Myocyte (in vitro differentiated cells): ENCODE measurements around the gene ARAP1. TPM values are rescaled to one million over a fixed set of nuclear protein-coding genes. Genes with fewer than 3 reads are reported as not detected.
A peak's percentile ranks its signal among the peaks of the same experiment; 100 is the strongest.
"Not testable (repeated sequence)": the region's sequence is repeated elsewhere in the genome, so short reads cannot be mapped to it uniquely, and the experiment has no call there.

Source experiments
- DNase-seq: peaks from one replicate; pipeline ENCODE4 v3.0.0-alpha.2; 2012; ENCODE audit warnings: low read depth
- polyA plus RNA-seq: library from polyadenylated mRNA; unstranded; fragments of >200 nt; gene quantifications from one replicate; pipeline ENCODE4 v1.2.1, GENCODE V29; 2012; ENCODE audit warnings: missing spikeins
- total RNA-seq: library from RNA; depleted of rRNA; stranded (reverse); fragments of >200 nt; gene quantifications from 2 replicates; pipeline ENCODE4 v1.2.3, GENCODE V29; 2014

Gene ARAP1
- 52.2 and 62.2 TPM in 2 replicates for total RNA-seq
- polyA plus RNA-seq: 59.3 TPM

DNA sequence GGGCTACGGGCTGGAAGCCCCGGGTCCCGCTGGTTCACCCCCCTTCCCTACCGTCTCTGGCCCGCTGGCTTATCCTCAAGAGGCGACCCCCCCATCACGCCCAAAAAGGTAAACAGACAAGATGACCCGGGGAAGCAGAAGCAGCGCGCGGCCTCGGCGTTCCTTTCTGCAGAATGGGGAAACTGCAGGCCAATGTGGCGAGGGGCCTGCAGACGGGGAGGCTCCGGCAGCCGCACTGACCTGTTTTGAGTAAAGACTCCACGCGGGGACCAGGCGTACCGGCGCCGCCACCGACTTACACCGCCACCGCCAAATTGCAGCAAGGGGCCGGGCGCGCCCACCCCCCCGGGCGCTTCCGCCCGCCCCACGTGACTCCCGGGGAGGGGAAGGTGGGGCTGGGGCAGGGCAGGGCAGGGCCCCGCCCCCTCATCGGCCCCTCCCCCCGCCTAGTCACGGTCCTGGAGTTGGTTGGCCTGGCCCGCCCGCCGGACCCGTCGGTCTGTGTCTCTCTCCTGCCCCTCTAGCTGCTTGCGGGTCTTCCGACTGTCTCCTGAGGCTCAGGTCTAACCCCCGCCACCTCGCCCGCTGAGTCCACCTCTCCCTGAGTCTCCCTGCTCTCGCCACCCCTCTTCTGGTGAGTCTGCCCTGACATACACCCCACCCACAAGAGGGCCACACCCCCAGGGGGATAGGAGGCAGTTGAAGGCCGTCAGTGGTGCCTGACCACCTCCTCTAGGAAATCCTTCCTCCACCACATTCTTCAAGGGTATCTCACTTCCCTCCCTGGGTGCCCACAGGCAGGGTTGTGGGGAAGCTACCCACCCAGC, at the start of gene ARAP1:
ARAP1 (minus strand) TSS at position 321 of the 827 bp plus-strand sequence. CDS start 25,280 bp downstream, outside the sequence.
- DNase-seq: peak; percentile 40

DNA sequence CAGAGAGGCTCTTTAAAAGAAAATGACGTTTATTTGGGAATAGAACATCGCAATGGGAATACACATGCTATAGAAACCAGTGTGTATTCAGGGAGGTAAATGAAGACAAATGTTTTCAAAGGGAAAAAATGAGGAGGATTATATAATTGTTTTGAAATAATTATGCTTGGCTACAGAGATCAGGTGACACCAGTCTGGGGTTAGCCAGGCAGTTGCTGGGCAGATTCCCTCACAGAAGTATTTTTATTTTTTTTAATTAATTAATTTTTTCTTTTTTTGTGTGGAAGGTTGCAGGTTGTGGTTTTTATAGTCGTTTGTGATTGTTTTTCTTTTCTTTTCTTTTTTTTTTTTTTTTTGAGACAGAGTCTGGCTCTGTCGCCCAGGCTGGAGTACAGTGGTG, 47.2 kb upstream of the ARAP1 start:
- DNase-seq: no peak

DNA sequence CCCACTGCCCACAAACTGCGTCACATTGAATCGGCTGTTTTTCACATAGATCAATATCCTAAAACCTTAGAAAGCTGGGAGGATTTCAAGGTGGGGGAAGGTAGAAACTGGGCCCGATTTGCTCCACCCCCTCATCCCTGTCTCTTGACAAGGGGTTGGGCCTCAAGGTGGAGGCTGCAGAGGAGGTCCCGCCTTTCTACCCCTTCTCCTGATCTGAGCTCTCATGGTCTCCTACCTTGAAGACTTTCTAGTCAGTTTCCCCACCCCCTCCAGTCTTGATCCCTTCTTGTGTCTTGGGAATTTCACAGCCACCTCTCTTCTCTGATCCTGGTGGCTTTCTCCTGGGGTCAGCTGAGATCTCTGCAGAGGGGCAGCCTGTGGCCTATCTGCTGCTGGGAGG, 46.2 kb upstream of the ARAP1 start:
- no peak for DNase-seq

DNA sequence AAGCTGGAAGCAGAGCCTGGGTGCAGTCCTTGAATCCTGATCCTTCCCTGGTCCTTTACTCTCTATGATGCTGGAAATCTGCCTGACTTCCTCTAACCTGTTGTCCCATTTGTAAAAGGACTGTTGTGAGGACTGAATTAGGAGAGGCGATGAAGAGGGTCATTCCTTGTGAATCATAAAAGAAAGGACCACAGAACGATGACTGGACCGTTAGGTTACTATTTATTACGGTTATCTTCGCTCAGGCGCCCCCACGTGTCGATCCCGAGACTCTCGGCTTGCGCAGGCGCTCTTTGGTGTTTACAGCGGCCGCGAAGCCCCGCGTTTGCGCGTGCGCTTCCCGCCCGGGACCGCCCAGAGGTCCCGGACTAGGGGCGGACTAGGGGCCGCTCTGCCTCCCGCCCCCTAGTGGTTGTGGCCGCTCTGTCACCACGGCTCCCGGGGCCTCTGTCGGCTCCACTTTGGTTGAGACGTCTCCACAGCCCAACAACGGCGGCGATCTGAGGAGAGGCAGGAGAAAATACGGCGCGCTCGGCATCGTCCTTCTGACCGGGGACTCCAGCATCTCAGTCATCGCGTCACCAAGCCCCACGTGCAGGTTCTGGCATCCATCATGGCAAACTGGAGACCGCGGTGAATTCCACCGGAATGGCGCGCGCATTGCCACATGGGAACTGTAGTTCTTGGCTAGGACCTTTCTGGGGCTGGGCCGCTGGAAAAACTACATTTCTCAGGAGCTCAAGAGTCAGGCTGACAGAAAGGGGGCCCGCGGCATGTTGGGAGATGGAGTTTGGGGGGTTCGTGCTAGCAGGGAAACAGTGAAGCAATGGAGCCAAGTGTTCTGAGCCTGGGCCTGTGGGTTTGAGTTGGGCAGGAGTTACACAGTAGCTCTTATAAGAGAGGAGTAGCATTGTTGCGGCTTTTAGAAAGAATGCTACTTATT, 41.5 kb upstream of the ARAP1 start, which contains the start of gene STARD10:
STARD10 (minus strand) TSS at position 623 of the 943 bp plus-strand sequence. CDS start 12,866 bp downstream, outside the sequence.
- DNase-seq: peak; percentile 98

DNA sequence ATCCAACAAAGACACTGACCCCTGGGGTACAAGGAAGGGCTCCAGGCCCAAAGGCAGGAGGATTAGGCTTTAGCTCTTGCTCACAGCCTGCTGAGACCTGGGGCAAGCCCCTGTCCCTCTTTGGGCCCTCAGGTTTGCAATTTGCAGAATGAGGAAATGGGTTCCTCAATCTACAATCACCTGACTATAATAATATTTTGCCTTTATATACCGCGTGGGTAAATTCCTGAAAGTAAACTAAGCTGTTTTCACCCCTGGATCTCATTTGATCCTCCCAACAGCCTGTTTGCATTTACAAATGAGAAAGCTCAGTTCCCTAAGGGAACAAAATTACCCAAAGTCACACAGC, 40.8 kb upstream of the ARAP1 start:
- DNase-seq: no peak

DNA sequence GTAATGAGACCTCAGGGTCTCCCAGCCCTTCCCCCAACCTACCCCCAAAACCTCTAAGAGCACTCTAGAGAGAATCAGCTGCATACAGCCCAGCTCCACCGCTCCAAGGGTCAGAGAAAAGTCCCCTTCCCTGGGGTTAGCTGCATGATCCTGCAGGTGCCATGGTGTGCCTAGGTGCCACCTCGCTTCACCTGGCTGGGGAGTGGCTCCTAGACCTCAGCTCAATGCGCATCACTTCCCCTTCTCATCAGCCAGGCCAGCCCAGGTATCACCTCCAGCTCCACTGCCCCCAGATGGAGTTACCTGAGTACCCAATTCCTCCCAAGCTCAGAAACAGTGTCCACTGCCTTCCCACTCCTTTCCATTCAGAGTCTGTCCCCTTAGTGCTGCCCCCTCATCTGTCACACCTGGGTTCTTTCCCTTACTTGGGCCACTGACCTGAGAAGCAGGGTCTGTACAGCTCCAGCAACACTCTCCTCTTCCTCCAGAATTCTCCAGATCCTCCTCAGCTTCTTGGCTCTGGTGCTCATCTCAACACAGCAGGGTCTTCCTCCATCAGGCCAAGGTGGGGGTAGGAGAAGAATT, 40.3 kb upstream of the ARAP1 start:
- no peak for DNase-seq

DNA sequence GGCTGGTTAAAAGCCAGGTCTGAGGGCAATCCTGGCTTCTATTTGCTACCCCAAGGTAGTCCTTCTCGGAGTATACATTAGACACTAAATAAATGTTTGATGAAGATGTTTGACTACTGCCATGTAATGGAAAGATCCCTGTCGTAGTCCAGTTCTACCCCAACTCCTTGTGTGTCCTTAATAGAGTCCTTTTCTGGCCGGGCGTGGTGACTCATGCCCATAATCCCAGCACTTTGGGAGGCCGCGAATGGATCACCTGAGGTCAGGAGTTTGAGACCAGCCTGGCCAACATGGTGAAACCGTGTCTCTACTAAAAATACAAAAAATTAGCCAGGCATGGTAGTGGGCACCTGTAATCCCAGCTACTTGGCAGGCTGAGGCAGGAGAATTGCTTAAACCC, 39.0 kb upstream of the ARAP1 start:
- not testable (repeated sequence) for DNase-seq

DNA sequence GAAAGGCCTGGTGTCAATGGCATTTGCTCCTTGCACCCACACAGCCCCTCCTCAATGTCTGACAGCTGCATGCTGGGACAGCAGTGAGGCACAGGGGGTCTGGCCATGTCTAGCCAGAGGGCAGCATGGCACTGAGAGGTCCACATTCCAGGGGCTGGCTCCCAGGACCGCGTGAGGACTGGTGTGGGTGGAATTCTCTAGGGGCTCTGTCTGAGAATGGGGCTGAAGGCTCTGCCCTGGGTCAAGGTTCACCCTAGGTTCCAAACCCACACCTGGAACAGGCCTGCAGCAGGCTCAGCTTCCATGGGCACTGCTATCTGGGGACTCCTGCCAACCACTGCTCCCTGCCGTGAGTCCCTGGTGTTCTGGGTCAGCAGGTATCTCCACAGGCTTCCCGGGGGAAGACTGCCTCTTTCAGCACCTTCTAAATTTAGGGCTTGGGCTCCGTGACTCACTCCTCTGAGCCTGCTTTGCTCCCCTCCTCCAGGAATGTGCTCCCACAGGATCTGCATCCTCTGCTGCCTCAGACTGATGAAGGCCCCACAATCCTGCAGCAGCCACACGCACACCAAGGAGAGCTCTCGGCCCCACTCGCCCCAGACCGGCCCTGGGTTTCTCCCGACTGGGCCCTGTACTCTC, 37.4 kb upstream of the ARAP1 start:
- DNase-seq: peak; percentile 73

DNA sequence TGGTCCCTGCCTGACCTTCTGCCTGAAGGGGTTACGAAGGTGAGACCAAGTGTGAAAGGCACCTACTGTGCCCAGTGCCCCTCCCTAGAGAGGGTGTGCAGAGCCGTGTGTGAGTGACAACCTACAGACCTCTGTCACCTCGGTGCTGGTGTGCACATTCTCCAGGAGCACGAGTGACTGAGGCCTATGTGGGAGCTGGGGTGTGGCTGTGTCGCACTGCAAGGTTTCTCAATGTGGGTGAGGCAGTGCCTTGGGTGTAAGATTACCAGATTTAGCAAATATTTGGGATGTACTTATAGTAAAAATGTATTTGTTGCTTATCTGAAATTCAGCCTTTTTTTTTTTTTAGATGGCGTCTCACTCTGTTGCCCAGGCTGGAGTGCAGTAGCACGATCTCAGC, 36.0 kb upstream of the ARAP1 start:
- no peak for DNase-seq

DNA sequence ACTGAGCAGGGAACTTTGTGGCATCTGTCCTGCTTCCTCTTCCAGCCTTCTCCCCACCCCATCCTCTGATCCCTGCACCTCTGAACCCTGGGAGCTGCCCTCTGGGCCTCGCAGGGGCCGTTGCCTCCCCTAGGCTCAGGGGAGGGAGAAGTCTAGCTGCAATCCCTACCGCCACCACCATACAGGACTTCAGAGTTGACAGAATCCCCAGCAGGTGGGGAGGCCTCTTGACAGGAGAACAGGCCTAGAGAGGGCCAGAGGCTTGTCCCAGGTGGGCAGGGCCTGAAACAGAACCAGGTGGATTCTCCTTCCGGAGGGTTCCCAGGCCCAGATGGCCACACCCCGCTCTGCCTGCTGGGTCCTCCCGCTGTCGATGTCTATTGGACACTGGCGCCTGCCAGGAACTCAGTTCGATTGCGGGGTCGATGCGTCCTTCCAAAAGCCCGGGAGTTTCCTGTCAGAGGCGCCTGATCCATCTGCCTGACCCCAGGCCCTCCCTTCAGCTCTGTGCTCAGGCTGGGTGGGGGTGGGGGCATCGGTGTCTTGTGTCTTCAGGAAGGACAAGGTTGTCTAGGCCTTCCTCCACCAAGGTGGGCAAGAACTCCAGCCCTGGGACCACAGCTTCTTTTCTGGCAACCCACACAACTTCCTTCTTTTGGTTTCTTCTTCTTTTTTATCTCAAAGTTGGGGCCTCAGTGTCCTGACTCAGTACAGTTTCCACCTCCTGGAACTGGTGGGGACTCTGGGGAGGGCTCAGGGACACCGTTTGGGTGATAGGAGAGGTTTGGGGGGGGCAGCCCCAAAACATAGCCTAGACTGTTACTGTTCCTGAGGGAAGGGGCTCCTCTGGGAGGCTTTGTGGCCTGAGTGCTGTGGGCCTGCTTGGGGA, 35.3 kb upstream of the ARAP1 start:
- DNase-seq: no peak

DNA sequence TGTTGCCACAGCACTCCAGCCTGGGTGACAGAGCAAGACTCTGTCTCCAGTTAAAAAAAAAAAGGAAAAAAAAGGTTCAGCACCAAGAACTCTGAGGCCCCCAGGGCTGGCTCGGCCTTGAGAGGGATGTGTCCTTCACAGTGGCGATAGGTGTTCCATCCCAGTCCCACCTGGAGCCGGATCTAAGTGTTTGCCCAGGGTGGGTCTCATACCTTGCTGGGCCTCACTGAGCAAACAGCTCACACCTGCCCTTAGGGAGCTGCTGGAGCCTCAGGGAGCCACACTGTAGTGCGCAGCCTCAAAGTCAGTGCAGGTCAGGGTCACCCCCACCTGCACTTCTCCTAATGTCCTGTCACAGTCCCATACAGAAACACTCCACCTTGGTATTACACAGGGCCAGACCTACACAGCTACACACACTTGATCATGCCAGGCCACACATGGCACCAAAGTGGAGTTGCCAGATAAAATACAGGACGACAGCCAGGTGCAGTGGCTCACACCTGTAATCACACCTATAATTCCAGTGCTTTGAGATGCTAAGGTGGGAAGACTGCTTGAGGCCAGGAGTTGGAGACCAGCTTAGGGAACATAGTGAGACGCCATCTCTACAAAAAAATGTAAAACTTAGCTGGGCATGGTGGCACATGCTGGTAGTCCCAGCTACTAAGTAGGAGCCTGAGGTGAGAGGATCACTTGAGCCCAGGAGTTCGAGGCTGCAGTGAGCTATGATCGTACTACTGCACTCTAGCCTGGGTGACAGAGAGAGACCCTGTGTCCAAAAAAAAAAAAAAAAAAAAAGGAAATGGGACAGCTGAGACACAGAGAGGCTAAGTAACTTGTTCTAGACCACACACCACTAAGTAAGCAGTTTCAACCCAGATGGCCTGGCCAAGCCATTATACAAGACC, 34.4 kb upstream of the ARAP1 start:
- no peak for DNase-seq

DNA sequence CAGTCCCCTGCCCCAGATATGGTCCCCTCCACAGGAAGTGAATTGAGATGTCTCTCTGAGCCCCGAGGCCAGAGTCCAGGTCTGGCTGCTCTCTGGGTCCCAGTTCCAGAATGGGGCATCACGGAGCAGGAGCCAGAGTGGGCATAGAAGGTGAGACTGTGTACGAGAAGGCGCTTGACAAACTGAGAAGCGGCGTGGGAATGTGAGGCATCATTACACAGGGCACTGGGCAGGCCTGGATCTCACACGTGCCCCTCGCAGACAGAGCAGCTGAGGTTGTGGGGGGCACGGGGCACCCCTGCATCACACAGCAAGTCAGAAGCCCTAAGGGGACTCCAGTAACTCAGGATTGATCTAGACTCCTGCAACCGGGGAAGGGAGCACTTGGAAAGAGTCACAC, 32.5 kb upstream of the ARAP1 start:
- DNase-seq: no peak

DNA sequence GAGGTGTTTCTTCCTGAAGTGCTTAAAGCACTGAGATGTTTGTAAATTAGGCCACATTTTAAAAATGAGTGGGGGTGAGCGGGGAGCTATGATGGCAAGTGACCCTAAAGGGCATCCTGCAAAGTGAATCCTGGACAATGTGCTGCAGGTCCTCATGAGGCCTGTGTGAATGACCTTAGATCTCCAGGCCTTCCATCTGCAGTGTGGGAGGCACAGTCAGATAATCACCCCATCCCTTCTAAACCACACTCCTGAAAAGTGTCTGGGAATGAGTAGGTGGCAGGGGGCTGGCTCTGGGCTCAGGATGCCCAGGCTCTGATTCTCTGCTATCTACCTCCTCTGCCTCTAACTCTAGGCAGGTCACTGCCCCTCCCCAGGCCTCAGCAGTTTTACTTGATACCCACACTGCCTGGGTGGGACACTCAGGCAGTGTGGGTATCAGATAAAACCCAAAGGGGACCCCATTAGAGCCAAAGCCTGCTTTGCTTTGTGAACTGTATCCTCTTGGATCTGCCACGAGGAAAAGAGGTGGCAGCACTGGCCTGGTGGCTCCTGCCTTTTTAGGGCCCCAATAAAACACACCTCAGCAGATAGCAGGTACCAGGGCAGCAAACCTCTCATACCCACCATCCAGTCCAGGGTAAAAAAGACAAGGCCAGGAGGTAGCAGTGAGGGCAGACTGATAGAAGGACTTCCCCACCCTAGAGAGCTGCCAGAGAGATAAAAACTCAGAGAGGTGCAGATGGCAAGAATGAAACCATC, 31.1 kb upstream of the ARAP1 start:
- no peak for DNase-seq

DNA sequence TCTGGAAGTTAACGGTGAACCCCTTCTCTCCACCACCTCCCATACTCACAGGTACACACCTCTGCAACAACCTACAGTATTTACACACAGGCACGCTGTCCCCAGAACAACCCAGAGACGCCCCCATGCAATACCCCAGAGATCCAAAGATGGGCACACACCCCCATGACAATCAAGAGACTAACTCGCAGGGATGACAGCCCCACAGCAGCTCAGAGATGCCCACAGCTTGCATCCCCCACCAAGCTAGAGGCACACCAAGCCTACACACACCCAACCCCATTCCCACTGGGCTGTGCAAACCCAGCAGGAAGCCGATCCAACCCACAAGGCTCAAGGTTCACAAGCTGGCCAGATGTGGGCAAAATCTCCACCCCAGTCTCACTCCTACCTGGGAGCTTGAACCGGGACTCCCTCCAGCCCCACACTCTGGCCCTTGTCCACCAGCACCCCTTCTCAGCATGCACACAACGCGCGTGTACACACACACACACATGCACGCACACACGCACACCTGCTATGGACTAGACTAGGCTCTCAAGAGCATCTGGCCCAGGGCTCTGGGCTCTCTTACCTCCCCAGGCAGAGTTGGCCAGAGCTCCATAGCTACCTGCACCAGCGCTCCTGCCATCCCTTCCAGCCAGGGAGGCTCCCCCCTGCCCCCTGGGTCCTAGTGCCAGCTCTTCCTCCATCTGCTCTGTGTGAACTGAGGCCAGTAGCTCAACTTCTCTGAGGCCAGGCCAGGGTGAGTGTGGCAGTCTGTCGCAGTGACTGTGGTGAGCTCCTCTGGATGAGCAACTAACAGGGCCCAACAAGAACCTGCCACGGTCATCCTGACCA, 30.1 kb upstream of the ARAP1 start:
- DNase-seq: no peak

DNA sequence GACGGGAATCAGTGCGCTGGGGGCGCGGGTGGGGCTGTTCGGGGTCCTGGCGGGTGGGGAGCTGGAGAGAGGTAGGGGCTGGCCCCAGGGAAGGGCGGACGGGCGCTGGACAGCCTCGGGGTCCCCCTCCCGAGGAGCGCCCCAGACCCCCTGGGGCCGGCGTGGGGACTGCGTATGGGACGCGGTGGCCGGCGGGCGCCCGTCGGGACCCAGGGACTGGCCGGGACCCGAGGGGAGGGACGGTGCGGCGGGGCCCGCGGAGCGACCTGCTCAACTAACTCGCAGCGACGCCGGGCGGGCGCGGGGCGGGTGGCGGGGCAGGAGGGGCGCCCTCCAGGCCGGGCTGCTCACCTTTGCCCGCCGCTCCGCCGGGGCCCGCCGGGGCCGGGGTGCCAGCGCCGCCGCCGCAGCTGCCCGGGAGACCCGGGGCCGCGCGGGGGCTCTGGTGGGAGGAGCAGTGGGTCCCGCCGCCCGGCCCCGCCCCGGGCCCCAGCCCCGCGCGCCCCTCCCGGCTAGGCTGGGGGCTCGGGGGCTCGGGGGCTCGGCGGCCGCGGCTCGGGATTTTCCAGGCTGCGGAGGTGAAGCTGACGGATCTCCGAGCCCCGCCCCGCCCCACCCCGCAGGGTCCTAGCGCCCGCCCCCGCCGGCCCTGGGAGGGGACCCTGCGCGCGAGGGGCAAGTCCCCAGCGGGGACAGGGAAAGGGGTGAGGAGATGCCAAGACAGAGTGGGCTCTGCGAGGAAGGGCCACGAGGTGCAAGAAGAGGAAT, 29.3 kb upstream of the ARAP1 start:
- DNase-seq: no peak

DNA sequence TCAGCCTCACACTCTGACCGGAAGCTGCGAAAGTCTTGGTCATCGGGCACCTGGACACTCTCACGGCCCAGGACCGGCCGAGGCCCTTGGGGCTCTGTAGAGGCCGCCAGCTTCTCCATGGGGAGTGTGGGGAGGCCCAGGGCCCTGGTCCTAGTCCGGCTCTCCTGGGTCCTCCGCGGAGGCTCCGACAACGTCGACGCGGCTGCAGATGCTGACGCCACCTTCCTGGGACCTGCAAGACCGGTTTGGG, 28.8 kb upstream of the ARAP1 start:
- no peak for DNase-seq
